HG03135 (cell line): Measurements from ENCODE around the gene SFMBT2.
"Not testable (repeated sequence)": the region's sequence is repeated elsewhere in the genome, so short reads cannot be mapped to it uniquely, and the experiment has no call there.

ENCODE experiments used
- ATAC-seq: cut with Tn5 transposase; IDR thresholded peaks from one replicate; pipeline ENCODE4 v1.9.1; 2021; ENCODE audit warnings: mild to moderate bottlenecking, moderate library complexity; ENCODE audit not compliant: unreplicated experiment

Gene SFMBT2

GRCh38 chr10:7333961-7334641 lies 76.7 kb downstream of the SFMBT2 start:
- no peak for ATAC-seq

GRCh38 chr10:7329219-7329618 lies 81.6 kb downstream of the SFMBT2 start:
- no peak for ATAC-seq

GRCh38 chr10:7327885-7328284 lies 82.9 kb downstream of the SFMBT2 start:
- ATAC-seq: no peak

- no peak for ATAC-seq
Measured at GRCh38 chr10:7322623-7323022, 88.2 kb downstream of the SFMBT2 start.

- no peak for ATAC-seq
Measured at GRCh38 chr10:7320072-7320471, 90.8 kb downstream of the SFMBT2 start.

GRCh38 chr10:7319632-7320031 lies 91.2 kb downstream of the SFMBT2 start:
- ATAC-seq: no peak

- no peak for ATAC-seq
Measured at GRCh38 chr10:7318836-7319235, 92.0 kb downstream of the SFMBT2 start.

DNA sequence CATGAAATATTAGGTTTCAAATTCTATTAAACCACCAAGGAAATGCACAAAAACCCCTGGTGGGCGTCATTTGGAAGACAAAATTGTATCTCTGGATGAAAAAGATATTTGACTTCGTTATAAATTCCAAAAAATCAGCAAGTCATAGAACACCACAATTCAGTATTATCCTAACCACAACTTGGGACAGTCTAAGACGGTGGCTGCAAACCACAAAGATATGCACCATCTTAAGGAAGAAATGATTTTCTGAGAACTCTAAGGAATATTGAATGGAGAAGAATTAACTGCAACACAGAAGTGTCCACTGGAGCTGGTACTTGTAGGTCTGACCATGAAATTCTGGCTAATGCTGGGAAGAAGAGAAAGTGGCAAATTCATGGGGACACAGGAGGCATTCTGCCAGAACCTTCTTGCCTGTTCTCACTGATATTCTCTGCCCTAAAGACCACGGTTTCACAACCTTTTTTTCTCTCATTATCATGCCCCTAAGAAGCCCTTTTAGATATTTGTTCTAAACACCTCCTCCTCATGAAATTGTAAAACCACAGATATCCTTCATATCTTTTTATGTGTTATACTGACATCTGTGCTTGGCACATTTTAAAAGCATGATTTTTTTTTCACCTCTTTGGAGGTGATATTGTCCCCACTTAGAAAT lies 92.9 kb downstream of the SFMBT2 start:
- ATAC-seq: no peak

- ATAC-seq: no peak
Measured at GRCh38 chr10:7316839-7317238, 94.0 kb downstream of the SFMBT2 start.

DNA sequence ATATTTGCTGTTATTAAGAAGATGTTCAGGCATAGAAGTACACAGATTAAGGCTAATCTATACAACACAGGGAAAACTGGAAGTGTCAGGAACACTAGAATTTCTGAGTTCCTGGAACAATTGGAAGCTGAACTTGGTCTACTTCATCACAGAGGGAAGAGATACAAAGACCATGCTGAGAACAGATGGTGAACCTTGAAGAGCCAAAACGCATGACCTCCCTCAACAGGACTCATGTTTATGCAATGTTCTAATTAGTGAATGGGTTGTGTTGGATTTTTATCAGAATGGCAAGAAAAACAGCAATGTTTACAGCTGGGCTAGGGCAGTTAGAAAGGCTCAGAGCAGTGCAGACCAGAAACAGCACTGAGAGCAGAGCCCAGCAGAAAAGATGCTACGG lies 94.9 kb downstream of the SFMBT2 start:
- ATAC-seq: no peak

GRCh38 chr10:7314170-7314569 lies 96.7 kb downstream of the SFMBT2 start:
- ATAC-seq: no peak

DNA sequence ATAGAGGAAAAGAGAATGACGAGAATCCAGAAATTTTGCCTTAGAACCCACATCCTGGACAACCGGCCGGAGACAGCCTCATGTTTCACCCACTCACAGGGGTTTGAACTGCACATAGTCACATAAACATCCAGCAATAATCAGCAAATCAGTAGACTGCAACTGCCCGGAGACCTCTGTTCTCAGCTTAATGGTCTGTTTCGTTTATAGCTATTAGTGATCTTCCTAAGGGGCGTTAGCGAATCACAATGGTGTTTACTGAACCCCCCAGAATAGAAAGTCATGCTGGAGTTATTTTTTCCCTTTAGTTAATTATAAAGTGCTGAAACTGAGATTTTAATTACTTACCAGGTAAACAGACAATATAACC lies 98.4 kb downstream of the SFMBT2 start:
- no peak for ATAC-seq

DNA sequence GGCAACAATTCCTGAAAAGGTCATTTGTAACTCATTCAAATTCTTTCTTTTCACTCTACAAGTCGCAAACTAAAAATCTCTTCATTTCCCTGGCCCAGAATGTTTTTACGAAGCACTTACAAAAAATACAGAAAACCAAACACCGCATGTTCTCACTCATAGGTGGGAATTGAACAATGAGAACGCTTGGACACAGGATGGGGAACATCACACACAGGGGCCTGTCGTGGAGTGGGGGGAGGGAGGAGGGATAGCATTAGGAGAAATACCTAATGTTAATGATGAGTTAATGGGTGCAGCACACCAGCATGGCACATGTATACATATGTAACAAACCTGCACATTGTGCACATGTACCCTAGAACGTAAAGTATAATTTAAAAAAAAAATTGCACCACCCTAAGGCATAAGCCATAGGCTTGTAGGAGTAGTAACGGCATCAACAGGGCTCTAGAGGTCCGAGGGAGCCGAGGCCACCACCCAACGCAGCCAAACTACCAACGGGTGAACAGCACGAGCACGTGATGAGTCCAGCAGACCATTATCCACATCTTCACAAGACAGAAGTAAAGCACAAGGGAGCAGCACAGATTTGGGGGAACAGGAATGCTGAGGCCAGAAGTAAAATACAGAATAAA lies 98.9 kb downstream of the SFMBT2 start:
- not testable (repeated sequence) for ATAC-seq

DNA sequence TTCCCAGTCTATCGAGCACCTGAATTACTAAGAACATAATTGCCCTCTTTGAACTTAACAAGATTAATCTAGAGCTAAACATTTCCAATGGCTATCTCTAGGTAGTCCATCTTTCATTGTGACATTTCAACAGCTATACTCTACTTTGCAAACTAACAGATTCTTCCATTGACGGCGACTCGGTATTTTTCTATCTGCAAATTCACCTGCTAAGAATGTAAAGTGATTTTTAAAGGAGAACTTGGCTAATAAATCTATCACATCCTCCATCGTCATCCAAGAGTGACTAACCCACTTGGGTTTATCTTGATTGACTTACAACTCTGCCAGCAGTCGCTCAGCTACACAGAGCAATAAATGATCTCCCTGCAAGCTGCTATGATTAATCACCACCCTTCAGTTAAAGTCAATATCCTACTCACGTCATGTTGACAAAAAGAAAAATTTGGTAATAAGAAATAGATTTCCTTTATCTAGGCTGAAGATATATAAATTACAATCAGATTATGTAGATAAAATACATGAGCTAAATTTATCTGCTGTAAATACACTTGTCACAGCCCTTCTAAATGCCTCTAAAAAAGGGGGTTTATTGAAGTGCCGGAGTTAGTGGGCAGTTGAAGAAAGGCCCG lies 99.5 kb downstream of the SFMBT2 start:
- ATAC-seq: no peak

DNA sequence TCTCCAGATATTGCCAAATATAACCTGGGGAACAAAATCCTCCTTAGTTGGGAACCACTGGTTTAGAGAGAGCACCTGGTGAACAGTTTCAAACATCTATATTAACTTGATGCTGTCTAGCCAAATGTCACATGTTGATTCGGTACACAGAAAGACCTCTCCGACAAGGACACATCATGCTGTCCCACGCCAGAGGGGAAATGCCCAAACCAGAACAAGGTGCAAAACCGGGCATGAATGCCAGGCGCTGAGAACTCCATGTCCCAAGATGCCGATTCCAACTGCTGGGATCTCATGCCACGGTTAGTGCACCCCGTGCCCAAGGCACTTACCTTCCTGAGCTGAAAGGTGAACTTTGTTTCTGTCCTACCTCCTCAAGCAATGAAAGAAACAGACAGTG lies 100.8 kb downstream of the SFMBT2 start:
- ATAC-seq: no peak

GRCh38 chr10:7308826-7309225 lies 102.0 kb downstream of the SFMBT2 start:
- no peak for ATAC-seq

DNA sequence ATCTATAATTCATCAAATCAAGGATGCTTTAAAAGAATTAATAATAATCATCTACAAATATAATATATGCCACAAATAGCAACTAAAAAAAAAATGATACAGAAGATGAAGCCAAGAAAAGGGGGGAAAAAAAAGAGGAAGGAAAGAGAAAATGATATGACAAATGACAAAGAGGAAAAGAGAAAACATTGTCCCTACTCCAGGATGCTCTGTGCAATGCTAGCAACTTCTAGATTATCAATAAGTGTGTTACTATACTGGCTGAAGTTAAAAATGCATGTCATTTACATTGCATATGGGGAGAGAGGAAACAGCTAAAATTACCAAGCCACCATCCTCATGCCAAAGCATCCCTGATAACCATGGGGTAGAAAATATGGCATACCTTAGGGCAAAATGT lies 104.2 kb downstream of the SFMBT2 start:
- no peak for ATAC-seq

DNA sequence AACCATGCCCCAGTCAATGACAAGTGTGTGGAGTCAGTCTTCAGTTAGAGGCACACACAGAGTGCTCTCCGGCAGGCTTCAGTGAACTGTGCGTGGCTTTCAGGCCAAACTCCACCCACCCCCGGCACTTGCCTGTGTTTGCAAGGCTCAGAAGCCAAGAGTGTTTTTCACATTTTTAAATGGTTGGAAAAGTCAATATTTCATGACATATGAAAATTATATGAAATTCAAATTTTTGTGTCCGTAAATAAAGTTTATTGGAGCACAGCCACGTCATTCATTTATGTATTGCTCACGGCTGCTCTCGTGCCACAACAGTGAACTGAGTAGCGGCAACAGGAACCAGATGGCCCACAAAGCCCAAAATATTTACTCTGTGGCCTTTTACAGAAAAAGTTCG lies 104.7 kb downstream of the SFMBT2 start:
- no peak for ATAC-seq

GRCh38 chr10:7305053-7305452 lies 105.8 kb downstream of the SFMBT2 start:
- no peak for ATAC-seq

GRCh38 chr10:7304110-7304509 lies 106.7 kb downstream of the SFMBT2 start:
- no peak for ATAC-seq

- ATAC-seq: no peak
Measured at GRCh38 chr10:7302930-7303557, 107.8 kb downstream of the SFMBT2 start.
